GM12878 (cell line): ENCODE results near the gene KMO. TPM values are rescaled to one million over a fixed set of nuclear protein-coding genes. Genes with fewer than 3 reads are reported as not detected.

Experiments used
- ATAC-seq: fragments of 200-7000 bp; cut with Tn5 transposase; 3 replicates; pipeline ENCODE4 v1.9.1; 2020; ENCODE audit warnings: mild to moderate bottlenecking, moderate library complexity
- BruUV-seq: library from RNA; stranded (reverse); fragments of 400-500 nt; replicated peaks from 2 replicates; lab custom pipeline; 2021; lab: Mats Ljungman, UMichigan
- CTCF ChIA-PET: fragments of 300-600 bp; sonication (Branson Sonifier 250); formaldehyde crosslinking; extraction: SDS; loops from one replicate; lab custom pipeline; 2021; ENCODE audit warnings: inconsistent platforms; lab: Yijun Ruan, JAX
- POLR2A ChIA-PET: fragments of 350-600 bp; formaldehyde crosslinking; extraction: SDS; loops from one replicate; lab custom pipeline; 2021; ENCODE audit warnings: inconsistent platforms; lab: Charles Lee
- RAD21 ChIA-PET: fragments of 300-600 bp; sonication (Branson Sonifier 250); formaldehyde crosslinking; loops from one replicate; lab custom pipeline; 2023; ENCODE audit warnings: antibody characterized with exemption; ENCODE audit not compliant: unreplicated experiment; lab: Charles Lee
- SMC1A ChIA-PET: fragments of 300-600 bp; sonication (Branson Sonifier 250); formaldehyde crosslinking; loops from one replicate; lab custom pipeline; 2023; ENCODE audit not compliant: unreplicated experiment, uncharacterized antibody; lab: Charles Lee
- DNase-seq: peaks from one replicate; pipeline ENCODE4 v3.0.0-alpha.2; 2011; ENCODE audit warnings: low read depth, low spot score
- FAIRE-seq: peaks from 3 replicates; lab custom pipeline; 2011; peaks lifted over from hg19 to GRCh38; lab: Jason Lieb, UNC
- H2AFZ ChIP-seq: 2 replicates; pipeline ENCODE4 v1.6.0; 2011; ENCODE audit warnings: low read depth, low read length, control low read depth; ENCODE audit not compliant: control insufficient read depth
- H3K27ac ChIP-seq: 2 replicates; pipeline ENCODE4 v1.5.1; 2011; ENCODE audit warnings: control low read depth; ENCODE audit not compliant: control insufficient read depth, insufficient read depth
- H3K27me3 ChIP-seq, 2 experiments: replicated peaks in 1 of 2; 2 replicates each; pipeline versions ENCODE4 v1.6.0 to v1.6.1; 2011; ENCODE audit warnings: low read length in 1 of 2; ENCODE audit not compliant: control insufficient read depth in 2 of 2, insufficient read depth in 2 of 2
- H3K36me3 ChIP-seq, 2 experiments: 2 replicates each; pipeline ENCODE4 v1.5.1; 2011; ENCODE audit warnings: low read length in 1 of 2; ENCODE audit not compliant: control insufficient read depth in 2 of 2, insufficient read depth in 2 of 2
- H3K4me1 ChIP-seq: 2 replicates; pipeline ENCODE4 v1.6.1; 2011; ENCODE audit warnings: mild to moderate bottlenecking, low read length, moderate library complexity, mixed read lengths; ENCODE audit not compliant: control insufficient read depth, insufficient read depth
- H3K4me2 ChIP-seq: 2 replicates; pipeline ENCODE4 v1.6.0; 2011; ENCODE audit warnings: control low read depth; ENCODE audit not compliant: control insufficient read depth, insufficient read depth
- H3K4me3 ChIP-seq: fragments of 200-600 bp; sonication (generic); 2 replicates; pipeline ENCODE4 v1.5.1; 2016
- H3K79me2 ChIP-seq: 2 replicates; pipeline ENCODE4 v1.6.0; 2011; ENCODE audit warnings: low read length; ENCODE audit not compliant: control insufficient read depth, insufficient read depth
- H3K9ac ChIP-seq: 2 replicates; pipeline ENCODE4 v1.8.0; 2011; ENCODE audit warnings: low read length, control low read depth, mixed read lengths; ENCODE audit not compliant: control insufficient read depth, insufficient read depth
- H3K9me3 ChIP-seq: replicated peaks from 3 replicates; pipeline ENCODE4 v1.5.1; 2011; ENCODE audit warnings: mild to moderate bottlenecking, low read length; ENCODE audit not compliant: control insufficient read depth, insufficient read depth
- H4K20me1 ChIP-seq: 2 replicates; pipeline ENCODE4 v1.6.0; 2011; ENCODE audit not compliant: control insufficient read depth, insufficient read depth
- CHD4 ChIP-seq: fragments of 200-600 bp; sonication (generic); IDR thresholded peaks from 2 replicates; pipeline ENCODE4 v1.6.1; 2016; ENCODE audit warnings: mild to moderate bottlenecking
- DPF2 ChIP-seq: fragments of 450-650 bp; IDR thresholded peaks from 2 replicates; pipeline ENCODE4 v1.6.1; 2017; ENCODE audit warnings: mild to moderate bottlenecking
- E2F4 ChIP-seq: IDR thresholded peaks from 2 replicates; pipeline ENCODE4 v1.6.1; 2012; ENCODE audit warnings: low read depth, low read length, improper control_type of control experiment
- EGR1 ChIP-seq, 2 experiments: IDR thresholded peaks; 1 replicate in 1 of 2; 2 replicates in 1 of 2; pipeline ENCODE4 v1.6.1; 2011 to 2012; ENCODE audit warnings: low read depth in 2 of 2, low read length in 2 of 2, borderline replicate concordance in 1 of 2, mild to moderate bottlenecking in 1 of 2, moderate library complexity in 1 of 2
- ESRRA ChIP-seq: IDR thresholded peaks from 2 replicates; pipeline ENCODE4 v1.6.1; 2012; ENCODE audit warnings: mild to moderate bottlenecking, low read length, improper control_type of control experiment
- GATAD2B ChIP-seq: fragments of 450-650 bp; conservative IDR thresholded peaks from 2 replicates; pipeline ENCODE4 v1.6.1; 2017; ENCODE audit warnings: low read depth, mild to moderate bottlenecking, moderate library complexity
- JUND ChIP-seq: IDR thresholded peaks from 2 replicates; pipeline ENCODE4 v1.6.1; 2012; ENCODE audit warnings: low read depth, mild to moderate bottlenecking, low read length, improper control_type of control experiment, moderate library complexity
- LARP7 ChIP-seq: fragments of 450-650 bp; IDR thresholded peaks from 2 replicates; pipeline ENCODE4 v1.6.1; 2017; ENCODE audit warnings: mild to moderate bottlenecking
- NBN ChIP-seq: fragments of 450-650 bp; IDR thresholded peaks from 2 replicates; pipeline ENCODE4 v1.6.1; 2016
- RB1 ChIP-seq: fragments of 450-650 bp; formaldehyde crosslinking; IDR thresholded peaks from 2 replicates; pipeline ENCODE4 v1.6.1; 2017; ENCODE audit warnings: mild to moderate bottlenecking, borderline replicate concordance
- REST ChIP-seq: IDR thresholded peaks from 2 replicates; pipeline ENCODE4 v1.6.1; 2012; ENCODE audit warnings: mild to moderate bottlenecking, low read depth, low read length
- SRF ChIP-seq, 2 experiments: IDR thresholded peaks; 2 replicates each; pipeline ENCODE4 v1.6.1; 2011; ENCODE audit warnings: low read depth in 2 of 2, low read length in 2 of 2, mild to moderate bottlenecking in 1 of 2, moderate library complexity in 1 of 2
- WRNIP1 ChIP-seq: IDR thresholded peaks from 2 replicates; pipeline ENCODE4 v1.6.1; 2011; ENCODE audit warnings: low read depth, low read length, improper control_type of control experiment, borderline replicate concordance
- YY1 ChIP-seq: IDR thresholded peaks from 2 replicates; pipeline ENCODE4 v1.6.1; 2011; ENCODE audit warnings: low read depth, mild to moderate bottlenecking, low read length
- ZBED1 ChIP-seq: IDR thresholded peaks from 2 replicates; pipeline ENCODE4 v1.6.1; 2016; ENCODE audit warnings: borderline replicate concordance
- ZNF207 ChIP-seq: fragments of 450-650 bp; IDR thresholded peaks from 2 replicates; pipeline ENCODE4 v1.6.1; 2014; ENCODE audit warnings: antibody characterized with exemption, mild to moderate bottlenecking, borderline replicate concordance
- ZNF217 ChIP-seq: fragments of 450-650 bp; IDR thresholded peaks from 2 replicates; pipeline ENCODE4 v1.6.1; 2017; ENCODE audit warnings: antibody characterized with exemption, mild to moderate bottlenecking
- WGBS: methylation state at CpG from one replicate; pipeline ENCODE4 v1.1.6; 2016; ENCODE audit warnings: low lambda C conversion rate; ENCODE audit not compliant: insufficient replicate concordance, insufficient coverage; ENCODE audit errors: missing lambda C conversion rate; 5-methylcytosine and 5-hydroxymethylcytosine counted together
- in situ Hi-C: fragments of 300-500 bp; cut with MboI; formaldehyde crosslinking; loops from 9 replicates; pipeline ENCODE4 v1.14.3; 2018; ENCODE audit warnings: mixed read lengths
- intact Hi-C: fragments of 100-400 bp; cut with micrococcal nuclease; formaldehyde crosslinking; loops from one replicate; pipeline ENCODE4 v1.14.2; 2022; ENCODE audit not compliant: unreplicated experiment
- polyA plus RNA-seq, 11 experiments: library from polyadenylated mRNA; depleted of rRNA in 4 of 11; unstranded in 6 of 11; stranded (reverse) in 5 of 11; fragments of >200 nt; fragmentation: Nextera tagmentation in 4 of 11; fragmentation: Illumina TruSeq in 1 of 11; extraction: Ambion mirVana in 4 of 11; extraction: Trizol in 1 of 11; gene quantifications; 1 replicate in 1 of 11; 2 replicates in 10 of 11; pipeline versions ENCODE4 v1.2.1 to v1.2.3, GENCODE V29; 2011 to 2016; ENCODE audit warnings: inconsistent platforms in 2 of 11, missing spikeins in 2 of 11, low read depth in 1 of 11
- total RNA-seq, 4 experiments: library from RNA; depleted of rRNA in 3 of 4; stranded (reverse); fragments of >200 nt in 3 of 4; fragmentation: Illumina TruSeq in 1 of 4; extraction: Trizol in 1 of 4; gene quantifications; 2 replicates each; pipeline versions ENCODE4 v1.2.1 to v1.2.3, GENCODE V29; 2013 to 2021
- TF ChIP-seq, protein P1 (sequence below): fragments of 450-650 bp; IDR thresholded peaks from 2 replicates; pipeline ENCODE4 v1.6.1; 2017; ENCODE audit warnings: mild to moderate bottlenecking

KMO gene
- total and polyA plus RNA-seq, 10 of the 15 experiments (the other 5 are each of a cell fraction or from before 2014, with no cell fraction given) = 0.68 to 5.9 (median 1.5) TPM

DNA sequence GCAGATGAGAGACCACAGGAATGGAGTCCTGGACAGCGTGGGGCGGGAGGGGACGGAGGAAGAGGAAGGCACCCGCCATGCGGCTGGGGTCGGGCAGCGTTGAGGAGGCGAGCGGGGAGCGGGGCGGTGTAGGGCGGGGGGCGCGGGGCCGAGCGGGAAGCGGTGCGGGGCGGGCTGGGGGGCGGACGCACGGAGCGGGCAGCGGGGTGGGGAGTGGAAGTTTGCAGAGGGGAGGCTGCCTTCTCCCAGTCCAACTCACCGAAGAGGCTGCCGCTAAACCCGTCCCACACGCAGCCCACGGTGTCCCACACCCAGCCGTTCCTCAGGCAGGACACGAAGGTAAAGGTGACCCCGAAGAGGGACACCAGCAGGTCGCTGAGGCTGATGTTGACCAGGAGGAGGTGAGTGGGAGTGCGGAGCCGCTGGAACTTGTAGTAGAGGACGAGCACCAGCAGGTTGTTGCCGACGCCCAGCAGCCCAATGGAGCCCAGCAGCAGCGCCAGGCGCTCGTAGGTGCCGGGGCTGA lies 107.5 kb downstream of the KMO start:
- Histone ChIP-seq H3K27me3 (no peaks in the 10 kb centered on the region), H2AFZ (peak overlapping the region; percentile 95), H3K9me3 (no peaks in the 10 kb centered on the region; the same call in 2 of the 3 replicates), H3K4me2 (peak overlapping the region; percentile 87), H3K4me1 (peaks cover 10% of the 10 kb centered on the region), H3K79me2 (peaks cover 39% of the 10 kb centered on the region), H3K36me3 (no peaks in the 10 kb centered on the region), H4K20me1 (no peaks in the 10 kb centered on the region), H3K9ac (peak overlapping the region; percentile 85), H3K27ac (peak overlapping the region; percentile 75), H3K4me3 (peak overlapping the region; percentile 94)
- SMC1A ChIA-PET = interaction anchor here (1.4 kb wide), 1 partner anchor 31 kb away, joined by 3 read pairs; no protein-coding TSS in a partner anchor
- RAD21 ChIA-PET = no interaction called here
- intact Hi-C loops = loop anchor here (5.0 kb wide), 1 partner anchor 208 kb away; the partner anchor contains the start of gene EXO1
- FAIRE-seq = no peak
- in situ Hi-C loops = no loop called here
- 1% methylated on average over 11 of the region's 42 CpGs for WGBS
- POLR2A ChIA-PET = no interaction called here
- ATAC-seq = peak; percentile 58
- CTCF ChIA-PET = interaction anchor here (0.7 kb wide), 1 partner anchor 208 kb away, joined by 3 read pairs; the partner anchor contains the start of gene EXO1
- DNase-seq = no peak
- BruUV-seq = no TSS peak
- TF ChIP-seq LARP7 = no peak
- TF ChIP-seq ZNF217 = no peak
- TF ChIP-seq, protein P1, sequence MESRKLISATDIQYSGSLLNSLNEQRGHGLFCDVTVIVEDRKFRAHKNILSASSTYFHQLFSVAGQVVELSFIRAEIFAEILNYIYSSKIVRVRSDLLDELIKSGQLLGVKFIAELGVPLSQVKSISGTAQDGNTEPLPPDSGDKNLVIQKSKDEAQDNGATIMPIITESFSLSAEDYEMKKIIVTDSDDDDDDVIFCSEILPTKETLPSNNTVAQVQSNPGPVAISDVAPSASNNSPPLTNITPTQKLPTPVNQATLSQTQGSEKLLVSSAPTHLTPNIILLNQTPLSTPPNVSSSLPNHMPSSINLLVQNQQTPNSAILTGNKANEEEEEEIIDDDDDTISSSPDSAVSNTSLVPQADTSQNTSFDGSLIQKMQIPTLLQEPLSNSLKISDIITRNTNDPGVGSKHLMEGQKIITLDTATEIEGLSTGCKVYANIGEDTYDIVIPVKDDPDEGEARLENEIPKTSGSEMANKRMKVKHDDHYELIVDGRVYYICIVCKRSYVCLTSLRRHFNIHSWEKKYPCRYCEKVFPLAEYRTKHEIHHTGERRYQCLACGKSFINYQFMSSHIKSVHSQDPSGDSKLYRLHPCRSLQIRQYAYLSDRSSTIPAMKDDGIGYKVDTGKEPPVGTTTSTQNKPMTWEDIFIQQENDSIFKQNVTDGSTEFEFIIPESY = no peak
- TF ChIP-seq CHD4 = no peak
- no peak for TF ChIP-seq E2F4
- TF ChIP-seq EGR1 (IDR thresholded peaks at IDR 0.05; ENCODE audit: borderline replicate concordance in 1 of 2, low read depth in 2 of 2, low read length in 2 of 2) = 0 out of 3 replicates have a peak, but pooled peaks of 1 of the 2 experiments have one; percentile 1
- TF ChIP-seq NBN = no peak
- TF ChIP-seq WRNIP1 = no peak
- no peak for TF ChIP-seq ESRRA
- no peak for TF ChIP-seq REST
- no peak for TF ChIP-seq ZNF207
- TF ChIP-seq SRF (IDR thresholded peaks at IDR 0.05; ENCODE audit: low read depth in 2 of 2, low read length in 2 of 2) = no peak
- no peak; the same call in 1 of the 2 replicates for TF ChIP-seq GATAD2B
- TF ChIP-seq JUND = no peak
- peak; percentile 35; the same call in 1 of the 2 replicates for TF ChIP-seq YY1
- no peak for TF ChIP-seq RB1
- TF ChIP-seq DPF2 = peak; percentile 44; the same call in 1 of the 2 replicates
- TF ChIP-seq ZBED1 = no peak
